Activated CD8-positive, alpha-beta T cell treated with anti-CD3 and anti-CD28 coated beads for 36 hours (primary cell): ENCODE measurements around the gene TMC8. TPM values are rescaled to one million over a fixed set of nuclear protein-coding genes. Genes with fewer than 3 reads are reported as not detected.

Experiments
- ATAC-seq: fragments of 200-7000 bp; cut with Tn5 transposase; one replicate; pipeline ENCODE4 v1.10.0; 2021; ENCODE audit warnings: mild to moderate bottlenecking, moderate library complexity
- CTCF ChIA-PET: fragments of 350-600 bp; sonication (Branson Sonifier 250); formaldehyde crosslinking; loops from one replicate; lab custom pipeline; 2021; ENCODE audit warnings: antibody characterized with exemption; lab: Charles Lee
- POLR2A ChIA-PET: fragments of 350-600 bp; sonication (Branson Sonifier 250); formaldehyde crosslinking; loops from one replicate; lab custom pipeline; 2021; ENCODE audit warnings: antibody characterized with exemption; lab: Charles Lee
- DNase-seq: peaks from one replicate; pipeline ENCODE4 v3.0.0-alpha.2; 2020
- H3K27ac Mint-ChIP-seq: one replicate; pipeline ENCODE4 v1.8.0; 2021; ENCODE audit warnings: mild to moderate bottlenecking, mixed read lengths
- H3K27me3 Mint-ChIP-seq: one replicate; pipeline ENCODE4 v1.8.0; 2021; ENCODE audit warnings: mixed read lengths
- H3K36me3 Mint-ChIP-seq: one replicate; pipeline ENCODE4 v1.8.0; 2021; ENCODE audit warnings: low read depth, mixed read lengths
- H3K4me1 Mint-ChIP-seq: one replicate; pipeline ENCODE4 v1.8.0; 2021; ENCODE audit warnings: low read depth, mixed read lengths
- H3K4me3 Mint-ChIP-seq: one replicate; pipeline ENCODE4 v1.8.0; 2021; ENCODE audit warnings: mild to moderate bottlenecking, moderate library complexity, mixed read lengths
- H3K9me3 Mint-ChIP-seq: one replicate; pipeline ENCODE4 v1.8.0; 2021; ENCODE audit warnings: mixed read lengths
- intact Hi-C: fragments of 100-400 bp; cut with micrococcal nuclease; formaldehyde crosslinking; loops from one replicate; pipeline ENCODE4 v1.10.0; 2022
- total RNA-seq, 2 experiments: library from RNA; stranded (reverse); gene quantifications; one replicate each; pipeline ENCODE4 v1.2.3, GENCODE V29; 2021
- TF ChIP-seq, protein P1 (sequence below): fragments of 200-600 bp; IDR thresholded peaks from one replicate; pipeline ENCODE4 v1.8.0; 2022; ENCODE audit warnings: antibody characterized with exemption, mild to moderate bottlenecking

TMC8 gene
- total RNA-seq, 2 experiments from 2014 or later, result 182 to 197 TPM

DNA sequence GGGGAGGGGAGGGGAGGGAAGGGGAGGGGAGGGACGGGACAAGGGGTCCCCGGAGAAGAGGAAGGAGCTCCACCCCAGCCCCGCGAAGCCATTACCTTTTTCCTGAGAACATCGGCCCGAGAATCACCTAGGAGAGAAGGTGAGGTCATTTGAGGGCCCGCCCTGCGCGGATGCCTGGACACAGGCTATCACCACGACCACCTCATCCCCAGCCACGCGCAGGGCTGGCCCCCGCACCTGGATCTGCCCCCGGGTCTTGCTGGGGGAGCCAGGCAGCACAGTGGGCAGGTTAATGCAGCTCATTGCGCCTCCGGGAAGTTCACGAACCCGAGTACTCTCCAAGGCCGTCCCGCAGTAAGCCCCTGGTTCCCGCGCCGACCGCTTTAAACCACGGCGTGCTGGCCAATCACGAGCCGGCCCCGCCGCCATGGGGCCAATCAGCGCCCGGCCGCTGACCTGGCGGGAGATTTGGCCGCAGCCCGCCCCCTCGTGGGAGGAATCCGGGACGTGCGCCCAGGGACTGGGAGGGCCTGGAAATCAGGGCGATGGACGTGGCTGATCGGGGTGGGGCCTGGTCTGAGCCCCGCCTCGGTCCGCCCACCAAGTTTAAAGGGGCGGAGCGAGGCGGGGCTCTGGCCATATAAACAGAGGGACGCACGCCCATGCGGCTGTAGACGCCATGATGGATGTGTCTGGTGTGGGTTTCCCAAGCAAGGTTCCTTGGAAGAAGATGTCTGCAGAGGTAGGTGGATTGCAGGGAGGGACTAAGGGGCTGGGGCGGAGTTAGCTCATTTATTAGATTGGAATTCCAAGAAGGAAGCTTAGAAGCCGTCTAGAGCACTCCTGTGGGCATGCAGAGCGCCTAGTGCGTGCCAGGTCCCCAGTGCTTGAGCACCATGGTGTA, 56.4 kb downstream of the TMC8 start, which contains the start of the genes AFMID and TK1:
Gene AFMID (plus strand): TSS at position 671 of the 904 bp plus-strand sequence. CDS start 9 bp downstream, at position 680.
Gene TK1 (minus strand): TSS at position 361 of the 904 bp plus-strand sequence. CDS start 58 bp downstream, at position 303.
- CTCF ChIA-PET, result interaction anchor here (0.8 to 2.8 kb wide), 6 partner anchors 11 to 102 kb away, joined by 4 to 29 read pairs (median 6); no protein-coding TSS in a partner anchor
- TF ChIP-seq, protein P1, sequence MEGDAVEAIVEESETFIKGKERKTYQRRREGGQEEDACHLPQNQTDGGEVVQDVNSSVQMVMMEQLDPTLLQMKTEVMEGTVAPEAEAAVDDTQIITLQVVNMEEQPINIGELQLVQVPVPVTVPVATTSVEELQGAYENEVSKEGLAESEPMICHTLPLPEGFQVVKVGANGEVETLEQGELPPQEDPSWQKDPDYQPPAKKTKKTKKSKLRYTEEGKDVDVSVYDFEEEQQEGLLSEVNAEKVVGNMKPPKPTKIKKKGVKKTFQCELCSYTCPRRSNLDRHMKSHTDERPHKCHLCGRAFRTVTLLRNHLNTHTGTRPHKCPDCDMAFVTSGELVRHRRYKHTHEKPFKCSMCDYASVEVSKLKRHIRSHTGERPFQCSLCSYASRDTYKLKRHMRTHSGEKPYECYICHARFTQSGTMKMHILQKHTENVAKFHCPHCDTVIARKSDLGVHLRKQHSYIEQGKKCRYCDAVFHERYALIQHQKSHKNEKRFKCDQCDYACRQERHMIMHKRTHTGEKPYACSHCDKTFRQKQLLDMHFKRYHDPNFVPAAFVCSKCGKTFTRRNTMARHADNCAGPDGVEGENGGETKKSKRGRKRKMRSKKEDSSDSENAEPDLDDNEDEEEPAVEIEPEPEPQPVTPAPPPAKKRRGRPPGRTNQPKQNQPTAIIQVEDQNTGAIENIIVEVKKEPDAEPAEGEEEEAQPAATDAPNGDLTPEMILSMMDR, result no peak
- no peaks in the 10 kb centered on the region for H3K27me3 Mint-ChIP-seq
- DNase-seq (peak; percentile 96), ATAC-seq (peak; percentile 98)
- H3K4me1 Mint-ChIP-seq, result peaks cover 32% of the 10 kb centered on the region
- H3K27ac Mint-ChIP-seq, result peak within 1 kb of the TSS; percentile 82
- POLR2A ChIA-PET, result interaction anchor here (0.8 to 6.6 kb wide), 9 partner anchors 10 to 62 kb away, joined by 3 to 100 read pairs (median 4); partner anchors contain the start of gene SYNGR2
- peak within 1 kb of the TSS; percentile 93 for H3K4me3 Mint-ChIP-seq
- intact Hi-C loops, result no loop called here
- peaks cover 40% of the 10 kb centered on the region for H3K36me3 Mint-ChIP-seq
- peaks cover 2% of the 10 kb centered on the region for H3K9me3 Mint-ChIP-seq

Other genes with a start within 250 kb of the TMC8 start
- gene TNRC6C, start 172.1 kb upstream of the TMC8 start, total RNA-seq, result 10 to 100 TPM; 26.4 to 26.6 TPM
- 100 to 1,000 TPM; 209 to 213 TPM for gene TMC6, start 2.0 kb upstream of the TMC8 start, total RNA-seq
- gene C17orf99, start 15.6 kb downstream of the TMC8 start, total RNA-seq, result under 1 TPM in 1 of 2 experiments, not detected in 1; 0.51 TPM
- gene SYNGR2, start 37.8 kb downstream of the TMC8 start, total RNA-seq, result 10 to 100 TPM; 92.6 to 95.1 TPM
- gene TK1, start 56.3 kb downstream of the TMC8 start, total RNA-seq, result 100 to 1,000 TPM; 175 to 179 TPM
- gene AFMID, start 56.6 kb downstream of the TMC8 start, total RNA-seq, result 10 to 100 TPM; 20.8 to 27.9 TPM
- 10 to 100 TPM; 90.6 to 93.7 TPM for gene BIRC5, start 83.5 kb downstream of the TMC8 start, total RNA-seq
- gene TMEM235, start 100.9 kb downstream of the TMC8 start, total RNA-seq, result not detected
- 10 to 100 TPM; 48.6 to 49.1 TPM for gene SOCS3, start 229.3 kb downstream of the TMC8 start, total RNA-seq
- gene PGS1, start 247.9 kb downstream of the TMC8 start, total RNA-seq, result 10 to 100 TPM; 42.1 to 43.3 TPM